Activated CD4-positive, alpha-beta T cell treated with anti-CD3 and anti-CD28 coated beads, Interleukin-10, Interleukin-2, amounts not matched to agents 100 ng/mL and 50 ng/mL, durations not matched to agents 16 hours and 8 hours (primary cell): ENCODE results near the gene WNT5A.

Experiments
- DNase-seq: peaks from one replicate; pipeline ENCODE4 v3.0.0-alpha.2; 2020

Gene WNT5A

DNA sequence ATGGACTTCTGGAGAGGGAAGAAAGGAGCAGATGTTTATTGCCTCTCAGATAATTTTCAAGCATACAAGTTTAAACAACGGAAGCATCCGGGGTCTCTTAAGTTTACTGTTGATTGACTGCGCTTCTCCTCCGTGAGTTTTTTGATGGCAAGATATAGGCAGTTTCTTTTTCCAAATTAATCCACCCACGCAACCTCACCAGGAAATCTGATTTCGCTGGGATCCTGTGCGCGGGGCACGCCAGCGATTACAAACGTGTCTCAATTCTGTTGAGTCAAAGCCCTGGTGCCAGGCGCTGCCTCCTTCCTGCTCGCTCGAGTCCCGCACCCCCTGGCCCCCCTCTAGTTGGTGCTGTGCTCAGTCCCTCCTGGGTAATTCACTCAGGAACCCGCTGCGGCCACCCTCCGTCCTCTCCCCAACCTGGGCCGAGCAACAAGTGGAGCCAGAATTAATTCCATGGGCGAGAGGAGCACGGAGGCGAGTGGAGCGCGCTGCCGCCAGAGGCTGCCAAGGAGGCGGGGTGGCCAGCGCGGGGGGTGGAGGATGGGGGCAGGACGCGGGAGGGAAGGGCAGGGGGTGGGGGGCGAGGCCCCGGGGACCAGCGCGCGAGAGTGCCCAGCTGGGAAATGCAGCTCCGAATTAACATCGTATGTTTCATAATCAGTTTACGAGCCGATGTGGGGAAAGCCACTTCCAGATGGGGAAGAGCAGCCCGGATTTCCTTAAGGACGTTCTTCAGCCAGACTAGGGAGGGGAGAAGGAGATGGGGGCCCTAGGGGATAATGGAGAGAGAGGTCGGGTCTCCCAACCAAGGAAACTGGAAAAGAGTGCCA, 6.0 kb downstream of the WNT5A start:
- DNase-seq, result no peak

- DNase-seq, result no peak
Measured at GRCh38 chr3:55477306-55478303, 9.5 kb downstream of the WNT5A start.

DNA sequence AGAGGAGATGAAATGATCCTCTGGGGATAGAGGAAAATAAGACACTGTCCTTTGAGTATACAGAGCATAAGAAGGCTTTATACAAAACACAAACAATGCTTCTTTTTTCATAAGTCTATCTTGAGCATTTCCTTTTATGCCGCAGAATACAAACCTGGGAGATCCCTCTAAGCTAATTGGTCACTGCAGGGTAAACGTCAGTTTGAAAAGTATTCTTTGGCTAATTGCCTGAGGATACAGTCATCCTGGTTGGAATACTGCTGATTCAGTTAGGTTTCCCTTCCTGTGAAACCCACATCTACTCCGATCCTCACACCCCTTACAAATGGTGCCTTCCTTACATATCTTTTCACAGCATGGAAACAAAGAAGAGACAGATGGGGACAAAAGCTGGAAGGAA, 10.6 kb downstream of the WNT5A start:
- DNase-seq, result no peak

DNA sequence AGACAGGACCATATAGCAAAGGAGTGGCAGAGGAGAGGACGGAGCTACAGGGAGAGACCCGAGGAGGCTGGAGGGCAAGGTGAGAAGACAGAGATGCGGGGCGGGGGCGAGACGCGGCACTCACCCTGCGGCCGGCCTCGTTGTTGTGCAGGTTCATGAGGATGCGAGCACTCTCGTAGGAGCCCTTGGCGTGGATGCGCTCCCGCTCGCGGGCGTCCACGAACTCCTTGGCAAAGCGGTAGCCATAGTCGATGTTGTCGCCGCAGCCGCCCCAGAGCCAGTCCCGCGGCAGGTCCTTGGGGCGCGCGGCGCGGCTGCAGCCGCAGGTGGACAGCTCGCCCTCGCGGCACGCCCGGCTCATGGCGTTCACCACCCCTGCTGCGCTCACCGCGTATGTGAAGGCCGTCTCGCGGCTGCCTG, 12.9 kb downstream of the WNT5A start:
- DNase-seq, result no peak

DNA sequence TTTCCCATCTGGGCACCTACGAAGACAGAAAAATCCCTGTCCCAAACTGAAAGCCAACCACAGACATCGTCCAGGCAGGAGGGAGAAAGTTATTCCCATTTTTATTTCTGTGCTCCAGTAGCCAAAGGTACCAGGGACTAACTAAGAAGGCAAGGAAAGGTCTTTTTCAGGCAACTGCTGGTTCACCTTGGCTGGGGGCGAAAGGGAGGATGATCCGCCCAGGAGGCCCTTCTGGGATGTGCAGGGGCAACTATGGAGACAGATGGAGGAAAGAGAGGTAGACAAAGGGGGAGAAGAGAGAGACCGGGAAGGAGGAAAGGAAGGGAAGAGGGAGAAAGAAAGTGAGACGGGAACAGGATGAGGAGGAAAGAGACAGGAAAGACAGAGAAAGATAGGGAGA, 13.3 kb downstream of the WNT5A start:
- no peak for DNase-seq

DNA sequence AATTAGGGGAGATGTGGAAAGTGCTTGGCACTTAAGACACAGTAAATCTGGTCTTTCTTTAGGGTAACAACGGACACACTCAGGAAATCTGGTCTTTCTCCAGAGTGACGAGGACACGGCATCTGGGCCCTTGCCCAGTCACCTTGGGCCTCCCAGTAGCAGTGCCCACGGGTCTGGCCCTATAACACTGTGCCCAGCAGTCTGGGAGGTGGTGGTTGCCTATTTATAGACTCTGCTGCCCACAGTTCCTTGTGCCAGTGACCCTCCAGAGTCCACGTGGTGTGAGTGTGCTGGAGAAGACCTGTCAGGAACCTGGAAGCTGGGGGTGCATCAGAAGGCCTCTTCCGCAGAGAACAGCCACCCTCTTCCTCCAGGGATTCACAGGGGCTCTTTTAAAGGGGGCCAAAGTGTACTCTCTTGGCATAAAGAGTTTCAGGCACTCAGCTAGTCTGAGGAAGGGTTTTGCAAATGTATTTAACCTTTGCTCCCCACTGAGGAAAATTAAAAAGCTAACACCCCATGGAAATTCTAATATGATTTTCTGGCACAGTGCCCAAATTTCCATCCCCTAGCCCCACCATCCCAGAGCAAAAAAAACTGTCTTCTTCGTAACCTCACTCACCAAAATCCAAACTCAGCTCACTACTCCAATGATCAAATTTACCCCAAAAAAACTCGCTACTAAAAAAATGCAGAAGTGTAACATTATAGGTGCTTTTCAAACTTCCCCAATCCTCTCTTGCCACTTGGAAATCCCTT, 15.4 kb downstream of the WNT5A start:
- no peak for DNase-seq

DNA sequence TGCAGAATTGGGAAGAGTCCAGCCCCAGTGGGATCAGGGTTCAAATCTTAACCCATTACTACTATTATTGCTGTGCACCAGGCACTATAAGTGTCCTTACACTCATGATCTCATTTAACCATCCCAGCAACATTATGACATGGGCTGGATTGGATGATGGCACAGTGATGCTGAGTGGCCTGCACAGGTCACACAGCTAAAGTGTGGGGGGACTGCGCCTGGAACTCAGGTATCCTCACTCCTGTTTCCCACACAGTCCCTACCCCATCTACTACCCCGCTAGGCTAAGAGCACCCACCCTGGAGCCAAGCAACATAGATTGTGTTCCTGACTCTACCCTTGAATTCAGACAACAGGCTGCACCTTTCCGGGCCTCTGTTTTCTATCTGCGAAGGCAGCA, 16.0 kb downstream of the WNT5A start:
- DNase-seq, result no peak

DNA sequence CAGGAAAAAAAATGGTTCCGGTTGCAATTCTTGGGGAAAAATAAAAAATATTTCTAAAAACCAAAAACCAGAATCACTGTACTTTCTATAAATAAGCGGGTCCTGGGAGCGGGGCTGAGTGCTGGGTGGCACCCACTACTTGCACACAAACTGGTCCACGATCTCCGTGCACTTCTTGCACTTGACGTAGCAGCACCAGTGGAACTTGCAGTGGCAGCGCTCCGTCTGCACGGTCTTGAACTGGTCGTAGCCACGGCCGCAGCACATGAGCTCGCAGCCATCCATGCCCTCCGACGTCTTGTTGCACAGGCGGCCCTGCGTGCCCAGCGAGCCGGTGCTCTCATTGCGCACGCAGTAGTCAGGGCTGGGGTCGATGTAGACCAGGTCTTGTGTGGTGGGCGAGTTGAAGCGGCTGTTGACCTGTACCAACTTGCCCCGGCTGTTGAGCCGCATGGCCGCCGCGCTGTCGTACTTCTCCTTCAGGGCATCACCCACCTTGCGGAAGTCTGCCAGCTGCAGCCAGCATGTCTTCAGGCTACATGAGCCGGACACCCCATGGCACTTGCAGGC, 17.1 kb downstream of the WNT5A start:
- no peak for DNase-seq

DNA sequence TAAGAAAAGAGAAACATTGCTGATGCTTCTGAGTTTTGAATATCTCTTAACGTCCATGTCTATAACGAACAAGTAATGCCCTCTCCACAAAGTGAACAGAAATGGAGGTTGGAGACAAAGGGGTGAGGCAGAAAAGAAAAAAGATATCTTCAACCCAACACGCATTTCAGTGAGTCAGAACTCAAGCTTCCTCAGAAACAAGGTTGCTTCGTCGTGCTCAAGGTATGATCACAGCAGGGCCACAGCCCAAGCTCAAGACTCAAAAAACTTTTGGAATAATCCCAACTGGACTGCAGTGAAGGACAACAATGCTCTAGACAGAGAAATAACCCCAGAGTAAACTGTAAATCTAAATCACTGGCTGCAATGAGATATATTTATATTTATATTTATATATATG, 18.9 kb downstream of the WNT5A start:
- DNase-seq, result no peak

DNA sequence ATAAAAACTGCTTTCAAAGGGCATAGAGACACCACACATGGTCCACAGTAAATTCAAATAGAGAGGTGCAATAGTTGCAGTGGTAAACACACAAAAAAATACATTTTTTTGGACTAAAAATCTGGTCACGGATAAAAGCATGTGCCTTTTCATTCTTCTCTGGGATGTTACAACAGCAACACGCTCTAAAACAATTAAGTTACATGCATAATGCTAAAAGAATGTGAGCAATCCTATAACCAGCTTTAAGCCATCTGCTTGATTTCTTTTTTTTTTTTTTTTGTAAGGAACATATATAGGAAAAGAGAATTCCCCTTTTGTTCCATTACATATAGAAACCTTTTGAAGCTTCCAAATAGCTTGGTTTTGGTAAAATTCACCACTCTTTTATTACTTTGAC, 20.0 kb downstream of the WNT5A start:
- DNase-seq, result no peak

- no peak for DNase-seq
Measured at GRCh38 chr3:55466526-55466925, 20.6 kb downstream of the WNT5A start.

GRCh38 chr3:55461896-55462295, 25.2 kb downstream of the WNT5A start:
- no peak for DNase-seq

GRCh38 chr3:55459838-55460237, 27.3 kb downstream of the WNT5A start:
- DNase-seq, result no peak

- no peak for DNase-seq
Measured at GRCh38 chr3:55458181-55458790, 28.8 kb downstream of the WNT5A start.

DNA sequence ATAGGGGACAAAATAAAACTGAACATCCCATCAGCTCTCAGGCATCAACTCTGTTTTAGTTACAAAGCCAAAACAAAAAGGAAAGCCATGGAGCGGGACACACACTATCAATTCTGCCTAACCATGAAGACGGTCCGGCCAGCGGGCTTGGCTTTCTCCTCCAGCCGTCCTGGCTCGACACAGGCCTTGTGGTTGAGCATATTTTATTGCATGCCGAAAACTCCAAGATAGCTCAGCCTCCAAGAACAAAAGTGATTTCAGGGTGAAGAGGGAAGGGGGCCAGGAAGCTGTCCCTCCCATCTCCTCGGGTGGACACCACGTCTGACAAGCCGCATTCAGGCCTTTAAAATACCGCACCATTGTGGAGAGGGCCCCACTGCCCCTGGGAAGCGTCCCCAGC, 31.2 kb downstream of the WNT5A start:
- no peak for DNase-seq

DNA sequence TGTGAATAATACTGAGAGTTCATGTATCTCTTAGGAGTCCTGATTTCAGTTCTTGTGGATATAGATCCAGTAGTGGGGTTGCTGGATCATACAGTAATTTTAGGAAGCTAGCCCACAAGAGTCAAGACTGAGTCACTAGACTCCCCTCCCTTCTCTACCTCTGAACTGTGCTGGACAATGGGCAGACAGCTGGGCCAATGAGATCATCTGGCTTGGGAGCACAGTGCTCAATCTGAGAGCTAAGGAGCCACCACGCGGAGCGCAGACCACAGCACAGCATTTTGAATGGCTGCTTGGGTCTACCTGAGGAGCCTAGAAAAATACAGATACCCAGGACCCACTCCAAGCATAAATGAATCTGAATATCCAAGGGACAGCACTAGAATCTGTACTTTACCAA, 32.5 kb downstream of the WNT5A start:
- DNase-seq, result no peak

DNA sequence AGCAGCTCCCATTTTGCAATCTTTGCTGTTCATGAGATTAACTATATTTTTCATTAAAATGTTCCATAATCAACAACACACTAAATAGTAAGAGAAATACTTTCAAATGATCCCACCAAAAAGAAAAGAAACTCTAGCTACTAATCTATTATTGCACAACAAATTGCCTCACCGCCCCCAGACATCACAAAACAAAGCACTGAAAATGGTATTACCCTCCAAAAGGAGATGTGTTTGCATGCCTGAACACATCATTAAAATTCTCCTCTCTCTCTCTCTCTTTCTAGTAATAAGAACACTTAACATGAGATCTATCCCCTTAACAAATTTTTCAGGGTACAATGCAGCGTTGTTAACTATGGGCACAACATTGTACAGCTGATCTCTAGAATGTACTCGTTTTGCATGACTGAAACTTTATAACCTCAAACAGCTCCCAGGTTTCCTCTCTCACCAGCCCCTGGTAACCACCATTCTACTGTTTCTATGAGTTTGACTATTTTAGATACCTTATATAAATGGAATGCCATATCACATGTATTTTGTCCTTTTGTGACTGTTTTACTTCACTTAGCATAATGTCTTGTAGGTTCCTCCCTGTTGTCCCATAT, 33.1 kb downstream of the WNT5A start:
- no peak for DNase-seq

DNA sequence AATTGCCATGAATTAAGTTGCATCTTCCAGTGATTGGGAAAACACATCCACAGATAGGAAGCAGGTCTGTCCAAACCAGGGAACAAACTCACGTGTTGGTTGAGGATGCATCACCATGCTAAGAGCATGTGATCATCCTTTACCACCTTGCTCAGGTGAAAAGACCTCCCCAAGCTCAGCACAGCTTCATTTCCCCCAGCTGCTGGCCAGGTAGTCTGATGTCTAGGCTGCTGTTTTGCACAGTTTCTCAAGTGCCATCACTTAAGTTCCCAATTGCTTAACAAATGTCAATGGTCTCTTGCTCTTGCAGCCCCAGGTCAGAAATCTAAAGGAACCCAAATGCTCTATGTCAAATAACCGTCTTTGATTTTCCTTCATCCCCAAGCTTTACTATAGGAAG, 34.2 kb downstream of the WNT5A start:
- no peak for DNase-seq

GRCh38 chr3:55449527-55449926, 37.6 kb downstream of the WNT5A start:
- DNase-seq, result no peak

DNA sequence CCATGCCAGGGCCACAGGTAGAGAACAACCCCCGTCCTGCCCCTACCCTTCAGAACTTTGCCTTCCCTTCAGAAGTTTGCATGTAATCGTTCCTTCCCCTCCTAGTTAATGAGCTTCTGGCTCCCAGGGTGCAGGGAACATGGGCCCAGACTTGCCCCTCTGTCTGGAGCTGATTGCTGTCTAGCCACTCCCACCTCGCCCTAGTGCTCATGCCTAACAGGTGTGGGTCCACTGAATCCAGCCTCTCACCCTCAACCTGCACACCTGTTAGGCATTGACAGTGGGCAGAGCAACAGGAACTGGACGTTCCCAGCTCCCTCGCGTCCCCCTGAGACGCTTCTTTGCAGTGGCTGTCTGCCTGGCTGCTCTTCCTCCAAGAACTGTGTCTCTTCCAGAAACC, 40.3 kb downstream of the WNT5A start:
- no peak for DNase-seq

DNA sequence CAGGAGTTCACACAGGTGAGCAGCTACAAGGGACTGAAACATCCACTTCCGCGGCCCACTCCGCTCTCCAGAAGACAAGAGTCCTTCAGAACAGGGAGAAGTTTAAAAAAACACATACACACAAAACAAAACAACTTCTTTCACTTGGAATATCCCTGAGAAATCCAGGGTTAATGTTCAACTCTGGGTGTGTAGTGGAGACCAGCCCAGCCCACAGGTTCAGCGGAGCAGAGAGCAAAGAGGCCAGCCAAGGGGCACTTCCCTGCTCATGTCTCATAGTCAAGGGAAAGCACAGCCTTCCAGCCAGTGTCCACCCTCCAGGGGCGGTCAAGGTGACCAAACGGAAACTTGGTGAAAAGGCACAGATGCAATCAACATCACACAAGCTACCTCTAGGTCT, 41.6 kb downstream of the WNT5A start:
- DNase-seq, result no peak

- no peak for DNase-seq
Measured at GRCh38 chr3:55443346-55443745, 43.8 kb downstream of the WNT5A start.
